ENCODE measurements around the gene SEMA4F.

The SEMA4F gene

GRCh38 chr2:74639550-74639949, 14.5 kb upstream of the SEMA4F start:
- Histone ChIP-seq H3K4me1 (ENCODE audit: control insufficient read depth, insufficient read depth, low read length) (no peaks in the 10 kb centered on the region), H3K4me3 (ENCODE audit: low read length) (no peak overlapping the region), H3K36me3 (ENCODE audit: control insufficient read depth, insufficient read depth, low read length) (no peaks in the 10 kb centered on the region), H3K9ac (ENCODE audit: low read length) (no peak overlapping the region), H3K27me3 (ENCODE audit: control insufficient read depth, insufficient read depth, low read length) (peaks cover 3% of the 10 kb centered on the region), H3K9me3 (ENCODE audit: control insufficient read depth, low read length) (no peaks in the 10 kb centered on the region)

DNA sequence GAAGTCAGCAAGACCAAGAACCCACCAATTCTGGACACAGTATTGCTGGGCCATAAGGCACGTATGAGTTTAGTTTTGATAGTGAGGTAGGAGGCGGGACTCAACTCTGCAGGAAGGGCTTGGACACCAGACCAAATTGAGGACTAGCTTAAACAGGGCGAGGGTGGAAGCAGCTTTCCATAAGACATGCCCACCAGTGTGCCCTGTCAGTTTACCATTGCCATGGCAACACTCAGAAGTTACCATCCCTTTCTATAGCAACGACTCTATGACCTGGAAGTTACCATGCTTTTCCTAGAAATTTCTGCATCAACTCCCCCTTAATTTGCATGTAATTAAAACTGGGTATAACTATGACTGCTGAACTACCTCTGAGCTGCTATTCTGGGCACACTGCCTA, 8.7 kb upstream of the SEMA4F start:
- Histone ChIP-seq H3K27me3 (ENCODE audit: control insufficient read depth, insufficient read depth, low read length) (peaks cover 9% of the 10 kb centered on the region), H3K4me3 (ENCODE audit: low read length) (no peak overlapping the region), H3K9ac (ENCODE audit: low read length) (no peak overlapping the region), H3K4me1 (ENCODE audit: control insufficient read depth, insufficient read depth, low read length) (no peaks in the 10 kb centered on the region), H3K9me3 (ENCODE audit: control insufficient read depth, low read length) (no peaks in the 10 kb centered on the region), H3K36me3 (ENCODE audit: control insufficient read depth, insufficient read depth, low read length) (no peaks in the 10 kb centered on the region)

DNA sequence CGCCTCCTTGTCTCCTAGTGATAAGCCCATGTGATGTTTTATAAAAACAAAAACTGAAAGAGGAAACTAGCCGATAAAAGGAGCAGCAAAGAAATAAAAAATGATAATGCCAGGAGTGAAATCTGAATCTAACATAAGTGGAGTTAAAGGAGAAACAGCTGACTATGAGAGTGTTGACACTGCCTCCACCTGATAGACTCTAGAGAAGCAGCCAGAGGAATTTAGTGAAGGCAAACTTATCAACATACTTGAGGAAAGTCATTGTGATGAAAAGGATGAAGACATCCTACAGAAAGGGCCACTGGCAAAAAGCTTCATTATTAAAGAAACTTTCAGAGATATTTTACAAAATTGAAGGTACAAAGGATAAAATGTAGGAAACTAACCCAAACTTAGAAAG, 7.8 kb upstream of the SEMA4F start:
- H3K4me3 ChIP-seq (ENCODE audit: low read length) = no peak overlapping the region
- H3K27me3 ChIP-seq (ENCODE audit: control insufficient read depth, insufficient read depth, low read length) = peaks cover 9% of the 10 kb centered on the region
- no peaks in the 10 kb centered on the region for H3K36me3 ChIP-seq (ENCODE audit: control insufficient read depth, insufficient read depth, low read length)
- no peaks in the 10 kb centered on the region for H3K4me1 ChIP-seq (ENCODE audit: control insufficient read depth, insufficient read depth, low read length)
- H3K9me3 ChIP-seq (ENCODE audit: control insufficient read depth, low read length) = no peaks in the 10 kb centered on the region
- no peak overlapping the region for H3K9ac ChIP-seq (ENCODE audit: low read length)

DNA sequence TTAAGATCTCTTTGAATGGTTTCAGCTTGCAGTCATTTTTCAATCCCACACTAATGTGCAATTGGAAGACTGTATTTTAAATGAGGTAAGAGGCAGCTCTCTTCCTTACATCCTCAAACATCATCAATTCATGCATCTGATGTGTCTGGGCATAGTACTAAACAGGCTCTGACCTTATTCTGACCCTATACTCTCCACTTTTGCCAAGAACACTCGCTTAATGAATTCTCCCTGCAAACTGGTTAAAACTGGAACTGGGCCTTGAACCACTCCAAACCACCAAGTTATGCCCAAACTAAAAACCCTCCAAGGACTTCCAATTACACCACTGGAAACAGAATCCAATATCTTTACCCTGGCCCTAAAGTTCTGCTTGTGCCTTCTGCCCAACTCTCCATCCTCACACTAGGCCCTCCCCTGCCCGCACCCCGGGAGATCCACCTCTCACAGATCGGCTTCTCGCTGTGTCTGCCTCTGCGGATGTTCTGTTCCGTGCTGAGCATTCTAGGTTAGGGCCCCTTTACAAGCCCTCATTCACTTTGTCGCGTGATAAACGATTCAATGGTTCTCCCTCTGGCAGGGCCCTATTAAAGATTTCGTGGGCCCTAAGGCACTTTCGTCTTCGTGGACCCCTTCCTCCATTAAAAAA, 7.1 kb upstream of the SEMA4F start:
- Histone ChIP-seq H3K36me3 (ENCODE audit: control insufficient read depth, insufficient read depth, low read length) (no peaks in the 10 kb centered on the region), H3K4me3 (ENCODE audit: low read length) (no peak overlapping the region), H3K27me3 (ENCODE audit: control insufficient read depth, insufficient read depth, low read length) (peaks cover 9% of the 10 kb centered on the region), H3K4me1 (ENCODE audit: control insufficient read depth, insufficient read depth, low read length) (no peaks in the 10 kb centered on the region), H3K9me3 (ENCODE audit: control insufficient read depth, low read length) (no peaks in the 10 kb centered on the region), H3K9ac (ENCODE audit: low read length) (no peak overlapping the region)

DNA sequence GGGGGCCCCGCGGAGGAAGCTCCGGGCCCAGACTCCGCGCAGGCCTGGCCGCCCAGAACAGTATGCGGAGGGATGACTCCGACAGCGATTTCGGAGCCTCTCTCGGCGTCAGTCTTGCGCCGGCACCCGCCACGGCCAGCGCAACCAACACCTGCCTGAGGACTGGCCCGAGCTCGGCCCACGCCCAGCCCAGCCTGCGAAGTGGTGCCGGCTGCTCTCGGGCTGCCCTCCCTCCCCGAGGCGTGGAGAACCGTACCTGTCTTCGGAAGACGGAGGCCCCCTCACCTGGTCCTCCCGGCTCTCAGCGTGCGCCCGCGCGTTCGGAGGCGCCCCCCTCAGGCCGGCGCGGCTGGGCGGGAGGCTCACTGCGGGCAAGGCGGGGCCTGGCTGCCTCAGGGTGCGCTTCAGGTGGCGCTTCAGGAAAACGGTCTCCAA, 6.0 kb upstream of the SEMA4F start, which contains the start of gene M1AP:
Gene M1AP, minus strand, starts transcription at position 322 of the 435 bp plus-strand sequence. CDS start 8,055 bp downstream, outside the sequence.
- H3K9me3 ChIP-seq (ENCODE audit: control insufficient read depth, low read length) = no peaks in the 10 kb centered on the region
- H3K4me1 ChIP-seq (ENCODE audit: control insufficient read depth, insufficient read depth, low read length) = no peaks in the 10 kb centered on the region
- H3K36me3 ChIP-seq (ENCODE audit: control insufficient read depth, insufficient read depth, low read length) = no peaks in the 10 kb centered on the region
- H3K27me3 ChIP-seq (ENCODE audit: control insufficient read depth, insufficient read depth, low read length) = peaks cover 9% of the 10 kb centered on the region
- H3K4me3 ChIP-seq (ENCODE audit: low read length) = no peak within 1 kb of the TSS
- H3K9ac ChIP-seq (ENCODE audit: low read length) = no peak within 1 kb of the TSS

DNA sequence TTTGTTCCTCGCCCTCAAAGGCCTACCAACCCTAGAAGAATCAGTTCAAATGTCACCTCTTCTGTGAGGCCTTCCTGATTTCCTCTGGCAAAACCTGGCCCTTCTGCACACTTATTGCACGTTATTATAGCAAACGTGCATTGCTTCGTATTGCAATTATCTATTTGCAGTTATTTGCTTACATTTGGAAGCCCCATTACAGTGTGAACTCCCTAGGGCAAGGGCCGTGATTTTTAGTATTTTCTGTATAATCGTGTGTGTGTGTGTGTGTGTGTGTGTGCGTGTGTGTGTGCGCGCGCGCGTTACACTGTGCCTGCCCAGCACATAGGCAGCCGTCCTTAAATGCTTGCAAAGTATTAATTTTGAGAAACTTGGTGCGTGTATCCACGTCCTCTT, 460 bp upstream of the SEMA4F start:
- H3K9me3 ChIP-seq (ENCODE audit: control insufficient read depth, low read length) = no peaks in the 10 kb centered on the region
- H3K4me1 ChIP-seq (ENCODE audit: control insufficient read depth, insufficient read depth, low read length) = peaks cover 6% of the 10 kb centered on the region
- H3K27me3 ChIP-seq (ENCODE audit: control insufficient read depth, insufficient read depth, low read length) = peaks cover 6% of the 10 kb centered on the region
- H3K36me3 ChIP-seq (ENCODE audit: control insufficient read depth, insufficient read depth, low read length) = no peaks in the 10 kb centered on the region
- H3K9ac ChIP-seq (ENCODE audit: low read length) = peak overlapping the region; percentile 26
- peak overlapping the region; percentile 71 for H3K4me3 ChIP-seq (ENCODE audit: low read length)

DNA sequence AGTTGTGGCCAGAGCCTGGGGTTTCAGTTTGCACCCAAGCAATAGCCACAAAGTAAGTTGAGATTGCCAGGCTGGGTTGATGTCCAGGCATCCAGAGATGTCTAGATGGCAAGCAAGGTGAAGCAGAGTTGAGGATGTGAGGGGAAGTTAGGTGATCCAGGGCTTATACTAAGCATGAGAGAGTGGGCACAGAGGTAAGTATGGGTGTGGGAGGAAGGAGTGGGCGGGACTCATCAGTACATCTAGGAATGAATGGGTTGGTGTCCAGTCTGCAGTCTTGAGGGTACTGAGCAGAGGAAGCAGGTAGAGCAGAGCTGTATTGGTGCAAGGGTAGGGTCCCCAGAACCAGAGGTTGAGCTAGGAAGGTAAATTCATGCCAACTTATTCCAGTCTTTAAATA, 1.5 kb downstream of the SEMA4F start:
- H3K4me3 ChIP-seq (ENCODE audit: low read length) = no peak overlapping the region
- no peak overlapping the region for H3K9ac ChIP-seq (ENCODE audit: low read length)
- peaks cover 6% of the 10 kb centered on the region for H3K4me1 ChIP-seq (ENCODE audit: control insufficient read depth, insufficient read depth, low read length)
- no peaks in the 10 kb centered on the region for H3K9me3 ChIP-seq (ENCODE audit: control insufficient read depth, low read length)
- no peaks in the 10 kb centered on the region for H3K36me3 ChIP-seq (ENCODE audit: control insufficient read depth, insufficient read depth, low read length)
- H3K27me3 ChIP-seq (ENCODE audit: control insufficient read depth, insufficient read depth, low read length) = peaks cover 6% of the 10 kb centered on the region

DNA sequence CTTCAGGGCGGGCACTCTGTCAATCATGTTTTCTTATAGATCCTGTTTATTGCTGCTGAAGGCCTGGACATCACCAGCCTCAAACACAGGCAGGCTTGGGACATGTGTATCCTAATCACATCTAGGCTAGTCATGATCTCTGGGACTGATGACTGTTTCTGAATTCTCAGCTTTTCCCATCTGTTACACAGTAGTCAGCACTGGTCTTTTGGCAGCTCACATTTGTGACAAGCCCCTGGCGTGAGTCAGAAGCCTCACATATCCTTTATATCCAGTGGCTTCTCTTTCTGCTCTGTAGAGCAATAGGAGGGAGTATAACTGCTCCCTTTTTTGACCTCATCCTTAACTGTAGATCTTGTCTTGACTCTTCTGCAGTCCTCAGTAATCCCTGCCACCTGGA, 4.5 kb downstream of the SEMA4F start:
- H3K4me1 ChIP-seq (ENCODE audit: control insufficient read depth, insufficient read depth, low read length) = peaks cover 6% of the 10 kb centered on the region
- peaks cover 6% of the 10 kb centered on the region for H3K27me3 ChIP-seq (ENCODE audit: control insufficient read depth, insufficient read depth, low read length)
- H3K9me3 ChIP-seq (ENCODE audit: control insufficient read depth, low read length) = no peaks in the 10 kb centered on the region
- no peaks in the 10 kb centered on the region for H3K36me3 ChIP-seq (ENCODE audit: control insufficient read depth, insufficient read depth, low read length)
- H3K4me3 ChIP-seq (ENCODE audit: low read length) = no peak overlapping the region
- H3K9ac ChIP-seq (ENCODE audit: low read length) = no peak overlapping the region

DNA sequence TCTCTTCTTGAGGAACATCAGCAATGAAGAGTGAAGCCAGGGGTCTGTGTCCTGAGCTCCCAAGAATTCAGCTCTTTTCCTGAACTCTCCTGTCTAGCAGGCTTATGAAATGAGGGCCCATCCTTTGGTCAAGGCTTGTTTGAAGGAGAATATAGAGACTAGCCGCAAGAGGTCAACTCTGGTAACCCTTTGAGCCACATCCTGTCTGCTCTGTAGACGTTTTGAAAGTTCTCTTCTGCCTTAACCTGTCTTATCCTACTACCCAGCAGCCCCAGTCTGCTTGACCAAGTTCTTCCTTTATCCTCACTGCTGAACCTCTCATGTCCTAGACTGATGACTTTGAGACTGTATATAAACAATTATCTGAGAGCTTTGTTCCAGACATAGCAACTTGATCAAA, 5.4 kb downstream of the SEMA4F start:
- Histone ChIP-seq H3K27me3 (ENCODE audit: control insufficient read depth, insufficient read depth, low read length) (peaks cover 6% of the 10 kb centered on the region), H3K9ac (ENCODE audit: low read length) (no peak overlapping the region), H3K36me3 (ENCODE audit: control insufficient read depth, insufficient read depth, low read length) (no peaks in the 10 kb centered on the region), H3K9me3 (ENCODE audit: control insufficient read depth, low read length) (no peaks in the 10 kb centered on the region), H3K4me1 (ENCODE audit: control insufficient read depth, insufficient read depth, low read length) (peaks cover 5% of the 10 kb centered on the region), H3K4me3 (ENCODE audit: low read length) (no peak overlapping the region)

- no peaks in the 10 kb centered on the region for H3K27me3 ChIP-seq (ENCODE audit: control insufficient read depth, insufficient read depth, low read length)
- no peaks in the 10 kb centered on the region for H3K9me3 ChIP-seq (ENCODE audit: control insufficient read depth, low read length)
- H3K4me3 ChIP-seq (ENCODE audit: low read length) = no peak overlapping the region
- no peaks in the 10 kb centered on the region for H3K4me1 ChIP-seq (ENCODE audit: control insufficient read depth, insufficient read depth, low read length)
- no peak overlapping the region for H3K9ac ChIP-seq (ENCODE audit: low read length)
- H3K36me3 ChIP-seq (ENCODE audit: control insufficient read depth, insufficient read depth, low read length) = no peaks in the 10 kb centered on the region
Observed at GRCh38 chr2:74668087-74668486, 14.0 kb downstream of the SEMA4F start.

GRCh38 chr2:74670263-74670662, 16.2 kb downstream of the SEMA4F start:
- no peak overlapping the region for H3K4me3 ChIP-seq (ENCODE audit: low read length)
- H3K9me3 ChIP-seq (ENCODE audit: control insufficient read depth, low read length) = no peaks in the 10 kb centered on the region
- H3K4me1 ChIP-seq (ENCODE audit: control insufficient read depth, insufficient read depth, low read length) = no peaks in the 10 kb centered on the region
- H3K9ac ChIP-seq (ENCODE audit: low read length) = no peak overlapping the region
- H3K27me3 ChIP-seq (ENCODE audit: control insufficient read depth, insufficient read depth, low read length) = no peaks in the 10 kb centered on the region
- H3K36me3 ChIP-seq (ENCODE audit: control insufficient read depth, insufficient read depth, low read length) = no peaks in the 10 kb centered on the region

GRCh38 chr2:74671479-74671878, 17.4 kb downstream of the SEMA4F start:
- Histone ChIP-seq H3K9me3 (ENCODE audit: control insufficient read depth, low read length) (no peaks in the 10 kb centered on the region), H3K27me3 (ENCODE audit: control insufficient read depth, insufficient read depth, low read length) (no peaks in the 10 kb centered on the region), H3K4me1 (ENCODE audit: control insufficient read depth, insufficient read depth, low read length) (no peaks in the 10 kb centered on the region), H3K4me3 (ENCODE audit: low read length) (no peak overlapping the region), H3K36me3 (ENCODE audit: control insufficient read depth, insufficient read depth, low read length) (no peaks in the 10 kb centered on the region), H3K9ac (ENCODE audit: low read length) (no peak overlapping the region)
